HG03066 (cell line): ENCODE measurements around the gene KPNA2.
"Not testable (repeated sequence)": the region's sequence is repeated elsewhere in the genome, so short reads cannot be mapped to it uniquely, and the experiment has no call there.

Experiments used
- ATAC-seq: cut with Tn5 transposase; IDR thresholded peaks from one replicate; pipeline ENCODE4 v1.9.1; 2021; ENCODE audit warnings: low read depth; ENCODE audit not compliant: unreplicated experiment

Gene KPNA2

DNA sequence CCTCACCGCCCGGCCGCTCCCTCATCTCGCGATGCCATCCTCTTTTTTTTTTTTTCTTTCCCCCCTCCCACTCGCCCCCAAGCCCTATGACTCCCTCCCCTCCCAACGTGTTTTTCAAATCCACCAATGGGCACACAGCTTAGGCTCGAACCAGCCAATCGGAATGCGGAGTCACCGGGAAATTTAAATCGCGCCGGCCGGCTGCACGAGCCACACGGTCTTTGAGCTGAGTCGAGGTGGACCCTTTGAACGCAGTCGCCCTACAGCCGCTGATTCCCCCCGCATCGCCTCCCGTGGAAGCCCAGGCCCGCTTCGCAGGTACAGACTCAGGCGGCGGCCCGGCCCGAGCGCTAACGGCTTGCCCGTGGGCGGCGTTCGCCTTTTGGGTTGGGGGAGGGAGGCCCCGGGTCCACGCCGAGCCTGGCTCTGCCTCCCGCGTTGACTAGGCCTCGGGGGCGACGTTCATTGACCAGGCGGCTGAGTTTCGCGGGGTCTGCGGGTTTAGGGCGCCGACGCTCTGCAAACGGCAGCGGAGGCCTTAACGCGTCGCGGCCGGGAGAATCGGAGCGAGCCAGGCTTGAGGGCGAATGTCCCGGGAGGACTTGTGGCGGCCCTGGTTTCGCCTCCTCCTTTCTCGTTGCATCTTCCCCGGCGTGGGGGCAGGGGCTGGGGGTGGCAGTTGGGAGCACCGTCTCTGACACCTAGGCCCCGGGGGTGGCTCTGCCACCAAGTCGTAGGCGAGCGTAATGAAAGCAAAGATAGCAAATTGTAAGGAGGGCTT, at the start of gene KPNA2:
KPNA2 (plus strand) TSS at position 213 of the 781 bp plus-strand sequence. CDS start 1,398 bp downstream, outside the sequence.
- peak; percentile 88 for ATAC-seq

DNA sequence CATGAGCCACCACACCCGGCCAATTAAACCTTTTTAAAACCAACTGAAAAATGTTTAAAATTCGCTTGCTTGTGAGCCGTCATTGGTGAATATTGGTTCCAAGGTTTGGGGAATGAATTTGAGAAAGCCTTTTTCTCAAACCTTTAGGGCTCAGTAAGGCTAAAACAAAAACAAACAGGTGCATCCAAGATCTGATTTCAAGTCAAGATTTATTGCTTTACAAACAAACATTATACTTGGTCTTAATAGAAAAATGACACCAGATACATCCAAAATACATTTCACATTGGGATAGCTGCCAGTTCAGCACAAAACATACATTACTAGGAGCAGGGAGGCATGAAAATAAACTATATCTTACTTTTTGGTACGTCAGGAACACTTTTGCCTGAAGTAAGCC, 44.6 kb upstream of the KPNA2 start:
- no peak for ATAC-seq

DNA sequence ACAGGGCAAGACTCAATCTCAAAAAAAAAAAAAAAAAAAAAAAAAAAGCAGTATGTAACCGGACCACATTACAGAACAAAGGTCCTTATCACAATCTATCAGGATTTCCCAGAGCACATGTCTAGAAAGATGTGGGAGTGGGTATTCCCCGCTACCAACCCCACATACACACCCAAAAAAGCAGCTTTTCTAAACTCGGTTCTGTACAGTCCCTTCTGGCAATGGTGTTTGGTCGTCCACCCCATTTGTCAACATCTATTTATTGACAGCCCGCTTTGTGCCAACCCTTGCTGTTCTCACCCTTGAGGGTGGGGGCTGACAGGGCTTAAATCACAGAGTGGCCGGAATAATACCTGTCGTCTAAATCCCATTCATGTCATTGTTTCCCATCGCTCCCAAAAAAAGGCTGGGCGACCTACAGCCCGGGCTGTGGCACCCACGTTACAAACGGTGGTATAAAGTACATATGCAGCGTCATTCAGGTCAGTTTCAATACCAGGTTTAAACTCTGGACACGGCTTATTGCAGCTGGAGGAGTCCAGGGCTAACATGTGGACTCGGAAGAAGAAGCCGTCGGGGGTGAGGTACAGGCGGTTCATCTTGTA, 42.9 kb upstream of the KPNA2 start:
- no peak for ATAC-seq

DNA sequence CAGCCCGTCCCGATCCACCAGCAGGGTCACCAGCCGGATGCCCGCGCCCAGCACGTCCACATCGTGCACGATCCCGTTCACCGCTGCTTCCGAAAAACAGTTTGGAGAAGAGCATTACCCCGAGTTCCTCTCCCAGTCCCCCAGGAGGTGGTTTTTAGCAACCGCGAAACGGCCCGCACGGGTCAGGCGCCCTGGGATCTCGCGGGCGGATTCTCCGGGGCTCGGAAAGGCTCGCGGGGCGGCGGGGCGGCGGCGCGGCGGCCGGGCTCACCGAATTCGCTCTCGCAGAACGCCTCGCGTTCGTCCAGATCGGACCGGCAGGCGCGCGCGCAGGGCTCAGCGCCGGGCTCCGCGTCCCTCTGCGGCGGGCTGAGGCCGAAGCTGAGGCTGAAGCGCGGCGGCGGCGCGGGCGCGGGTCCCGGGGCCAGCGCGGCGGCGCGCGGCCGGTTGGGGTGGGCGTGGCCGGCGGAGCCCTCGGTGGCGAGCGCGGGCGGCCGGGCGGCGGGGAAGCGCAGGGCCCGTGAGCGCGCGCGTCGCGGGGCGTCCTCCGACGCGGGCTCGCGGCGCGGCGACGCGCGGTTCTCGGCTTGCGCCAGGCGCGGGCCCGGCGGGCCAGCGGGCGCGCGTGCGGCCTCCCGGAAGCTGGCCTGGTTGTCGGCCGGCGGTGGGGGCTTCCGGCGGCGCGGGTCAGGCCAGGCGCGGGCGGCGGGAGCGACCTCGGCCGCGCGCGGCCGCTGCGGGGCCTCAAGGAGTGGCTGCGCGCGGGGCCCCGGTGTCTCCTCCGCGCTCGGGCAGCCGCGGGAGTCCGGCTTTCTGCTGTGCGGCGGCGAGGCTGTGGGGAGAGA, 42.2 kb upstream of the KPNA2 start:
- ATAC-seq = peak; percentile 61

DNA sequence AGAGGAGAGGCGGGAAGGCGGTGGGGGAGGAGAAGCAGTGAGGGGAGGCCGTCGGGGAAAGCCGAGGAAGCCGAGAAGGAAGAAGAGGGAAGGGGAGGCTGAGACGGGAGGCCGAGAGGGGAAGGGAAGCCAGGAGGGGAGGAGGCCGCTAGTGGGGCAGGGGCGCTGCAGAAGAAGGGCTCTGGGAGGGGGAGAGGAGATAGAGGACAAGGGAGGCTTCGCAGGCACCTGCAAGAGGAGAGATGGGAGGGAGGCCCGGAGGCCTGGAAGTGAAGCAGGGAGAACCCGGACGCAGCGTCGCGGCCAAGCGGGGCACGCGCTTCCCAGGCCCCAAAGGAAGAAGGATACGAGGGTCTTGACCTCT, 41.6 kb upstream of the KPNA2 start:
- ATAC-seq = peak; percentile 3

DNA sequence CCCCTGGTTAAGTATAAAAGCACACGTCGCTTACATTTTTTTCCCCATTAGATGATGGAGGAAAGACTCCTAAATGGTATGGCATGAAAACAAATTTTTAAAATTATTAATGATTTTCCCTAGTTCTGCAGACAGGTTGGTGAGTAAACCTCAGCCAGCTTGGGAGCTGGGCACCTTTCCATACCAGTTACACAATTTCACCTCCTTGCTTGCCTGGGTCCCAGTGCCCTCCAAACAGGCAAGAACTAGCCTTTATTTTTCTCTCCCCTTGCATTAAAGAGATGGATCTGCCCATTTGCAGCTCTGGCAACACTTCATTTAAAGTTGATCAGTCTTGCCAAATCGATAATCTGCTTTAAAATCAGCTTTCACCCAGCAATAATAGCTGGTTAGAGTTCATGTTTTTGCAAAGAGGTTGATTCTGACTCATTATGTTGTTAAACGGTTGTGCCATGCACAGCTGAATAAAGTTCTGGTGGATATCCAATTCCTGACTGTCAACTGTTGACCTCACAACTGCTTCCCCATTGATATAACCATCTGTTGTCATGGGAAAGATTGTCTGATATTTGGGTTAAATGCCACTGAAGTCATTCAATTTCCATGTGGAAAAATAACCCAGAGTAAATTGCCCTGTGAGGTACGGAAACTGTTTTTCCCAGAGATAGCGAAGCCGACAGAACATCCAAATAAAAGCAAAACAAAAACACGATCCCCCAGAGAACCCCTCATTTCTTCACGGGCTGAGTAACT, 40.5 kb upstream of the KPNA2 start:
- ATAC-seq = no peak

DNA sequence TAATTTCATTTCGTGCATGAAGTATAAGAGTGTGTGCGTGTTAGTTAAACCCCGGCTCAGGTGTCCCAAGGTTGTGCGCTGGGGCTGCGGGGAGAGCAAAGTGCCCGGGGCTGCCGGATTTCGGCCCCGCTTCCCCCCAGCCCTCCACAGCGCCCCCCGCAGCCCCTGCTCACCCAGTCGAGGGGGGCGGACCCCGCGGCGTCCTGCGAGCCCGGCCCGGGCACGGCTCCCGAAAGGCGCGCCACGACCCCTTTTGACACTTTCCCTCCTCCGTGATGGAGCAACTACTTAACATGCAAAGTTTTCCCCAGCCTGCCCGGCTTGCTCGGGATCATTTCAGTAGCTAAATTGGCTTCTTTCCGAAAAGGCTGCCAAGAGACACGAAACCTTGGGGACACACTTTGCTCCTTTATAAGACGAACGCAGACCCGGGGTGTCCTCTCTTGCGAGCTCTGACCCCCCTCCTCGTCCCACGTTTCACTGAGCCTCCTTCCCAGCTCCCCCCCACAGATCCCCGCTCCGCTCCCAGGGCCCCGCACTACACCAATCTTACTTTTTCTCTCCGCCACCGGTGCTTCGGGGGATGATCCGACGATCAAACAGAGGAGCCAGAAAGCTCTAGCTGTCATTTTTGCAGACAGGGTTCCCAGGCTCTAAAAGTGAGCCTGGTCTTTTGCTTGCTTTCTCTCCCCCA, 39.8 kb upstream of the KPNA2 start:
- ATAC-seq = no peak

DNA sequence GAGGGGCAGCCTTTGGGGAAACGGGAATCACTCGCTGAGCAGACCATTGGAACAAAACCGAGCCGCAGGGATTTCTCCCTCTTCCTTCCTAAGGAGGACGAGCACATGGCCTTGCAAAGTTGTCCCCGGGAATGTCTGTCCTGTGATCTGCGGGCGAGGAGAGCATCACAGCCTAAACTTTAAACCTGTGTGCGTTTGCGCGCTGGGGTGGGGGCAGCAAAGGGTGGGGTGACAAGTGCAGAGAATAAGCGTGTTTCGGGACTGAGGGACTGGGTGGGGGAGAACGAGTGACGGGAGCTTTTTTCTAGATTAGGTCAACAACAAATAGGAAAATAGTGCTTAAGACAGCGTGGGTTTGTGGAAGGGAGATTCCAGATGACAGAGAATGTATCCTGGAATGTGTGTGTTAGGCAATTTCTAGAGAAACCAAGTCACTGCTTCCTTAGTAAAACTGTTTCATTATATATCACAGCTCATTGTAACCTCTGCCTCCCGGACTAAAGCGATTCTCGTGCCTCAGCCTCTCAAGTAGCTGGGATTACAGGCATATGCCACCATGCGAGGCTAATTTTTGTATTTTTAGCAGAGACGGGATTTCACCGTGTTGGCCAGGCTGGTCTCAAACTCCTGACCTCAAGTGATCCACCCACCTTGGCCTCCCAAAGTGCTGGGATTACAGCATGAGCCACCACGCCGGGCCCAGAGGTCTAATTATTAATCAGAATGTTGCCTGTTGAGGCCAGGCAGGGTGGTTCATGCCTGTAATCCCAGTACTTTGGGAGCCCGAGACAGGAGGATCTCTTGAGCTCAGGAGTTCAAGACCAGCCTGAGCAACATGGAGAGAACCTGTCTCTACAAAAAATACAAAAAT, 39.0 kb upstream of the KPNA2 start, which contains the start of gene C17orf58:
C17orf58 (minus strand) TSS at position 169 of the 871 bp plus-strand sequence. CDS start 271 bp downstream, outside the sequence.
- not testable (repeated sequence) for ATAC-seq

DNA sequence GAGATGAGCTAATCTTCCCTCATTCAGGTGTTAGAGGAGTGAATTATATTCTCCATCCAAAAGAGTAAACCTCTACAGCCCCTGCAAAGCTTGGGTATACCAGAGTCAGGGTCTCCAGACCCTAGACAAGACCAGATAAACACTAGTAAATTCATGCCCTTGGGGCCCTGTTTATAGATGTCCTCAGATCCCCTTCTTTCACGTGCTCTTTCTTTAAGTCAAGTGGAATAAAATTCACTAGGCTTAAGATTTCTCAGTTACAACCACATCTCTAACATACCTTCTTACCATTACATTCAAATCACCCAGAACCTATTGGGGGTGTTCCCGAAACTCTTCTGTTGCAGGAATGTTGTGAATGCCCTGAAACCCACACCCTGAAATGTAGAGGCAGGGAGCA, 37.1 kb upstream of the KPNA2 start:
- ATAC-seq = no peak

DNA sequence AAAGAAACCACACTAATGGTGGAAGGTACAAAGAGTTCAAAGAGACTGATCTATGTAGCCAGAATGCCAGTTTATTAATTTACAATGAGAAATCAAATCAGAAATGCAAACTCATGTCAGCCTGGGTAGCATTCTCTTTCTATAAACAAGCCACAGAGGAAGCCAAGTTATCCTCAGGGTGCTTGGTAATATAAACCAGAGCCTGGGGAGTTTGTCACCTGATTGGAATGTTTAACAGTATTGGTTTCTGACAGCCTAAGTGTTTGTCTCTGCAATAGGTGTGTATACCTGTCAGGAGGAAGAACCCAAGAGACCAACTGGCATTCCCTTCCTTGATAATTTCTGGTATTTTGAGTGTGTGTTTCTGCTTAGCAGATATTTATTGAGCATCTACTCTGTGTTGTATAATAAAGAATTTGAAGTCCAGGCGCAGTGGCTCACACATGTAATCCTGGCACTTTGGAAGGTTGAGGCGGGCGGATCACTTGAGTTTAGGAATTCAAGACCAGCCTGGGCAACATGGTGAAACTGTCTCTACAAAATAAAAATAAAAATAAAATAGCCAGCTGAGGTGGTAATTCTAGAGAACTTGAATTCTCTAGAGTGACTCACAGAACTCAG, 36.1 kb upstream of the KPNA2 start:
- no peak for ATAC-seq

DNA sequence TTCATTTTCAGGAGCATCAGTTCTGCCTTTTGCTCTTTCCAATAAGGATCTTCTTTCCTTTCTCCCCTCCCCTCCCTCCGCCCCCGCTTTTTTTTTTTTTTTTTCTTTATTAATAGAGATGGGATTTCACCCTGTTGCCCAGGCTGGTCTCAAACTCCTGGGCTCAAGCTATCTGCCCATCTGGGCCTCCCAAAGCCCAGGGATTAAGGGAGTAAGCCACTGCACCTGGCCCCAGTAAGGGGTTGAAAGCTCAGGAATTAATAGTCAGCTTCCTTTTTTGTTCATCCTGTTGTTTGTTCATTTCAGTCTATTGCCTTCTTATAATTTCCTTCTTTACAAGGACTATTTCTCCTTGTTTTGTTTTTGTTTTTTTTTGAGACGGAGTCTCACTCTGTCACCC, 31.3 kb upstream of the KPNA2 start:
- ATAC-seq = no peak

DNA sequence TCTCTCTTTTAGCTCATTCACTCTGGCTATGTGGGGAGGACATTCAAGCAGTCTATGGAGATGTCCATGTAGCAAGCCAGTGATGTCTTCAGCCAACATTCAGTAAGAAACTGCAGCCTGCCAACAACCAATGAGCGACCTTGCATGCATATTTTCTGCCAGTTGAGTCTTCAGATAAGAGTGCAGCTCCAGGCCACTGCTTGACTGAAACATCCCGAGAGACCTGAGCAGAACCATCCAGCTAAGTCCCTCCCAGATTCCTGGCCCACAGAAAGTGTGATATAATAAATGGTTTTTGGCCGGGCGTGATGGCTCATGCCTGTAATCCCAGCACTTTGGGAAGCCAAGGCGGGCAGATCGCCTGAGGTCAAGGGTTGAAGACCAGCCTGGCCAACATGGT, 28.7 kb upstream of the KPNA2 start:
- ATAC-seq = no peak

DNA sequence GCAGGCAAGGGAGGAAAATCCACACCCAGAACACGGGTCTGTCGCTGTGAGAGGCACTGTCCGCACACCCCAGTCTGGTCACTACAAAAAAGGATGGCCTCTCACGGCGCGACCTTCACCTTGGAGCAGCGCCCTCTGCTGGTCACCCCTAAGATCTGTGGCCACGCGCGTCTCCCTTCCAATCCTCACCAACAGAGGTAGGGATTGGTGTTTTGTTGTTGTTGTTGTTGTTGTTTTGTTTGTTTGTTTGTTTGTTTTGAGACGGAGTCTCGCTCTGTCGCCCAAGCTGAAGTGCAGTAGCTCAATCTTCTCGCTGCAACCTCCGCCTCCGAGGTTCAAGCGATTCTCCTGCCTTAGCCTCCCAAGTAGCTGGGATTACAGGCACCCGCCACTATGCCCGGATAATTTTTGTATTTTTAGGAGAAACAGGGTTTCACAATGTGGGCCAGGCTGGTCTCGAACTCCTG, 24.3 kb upstream of the KPNA2 start:
- ATAC-seq = no peak

DNA sequence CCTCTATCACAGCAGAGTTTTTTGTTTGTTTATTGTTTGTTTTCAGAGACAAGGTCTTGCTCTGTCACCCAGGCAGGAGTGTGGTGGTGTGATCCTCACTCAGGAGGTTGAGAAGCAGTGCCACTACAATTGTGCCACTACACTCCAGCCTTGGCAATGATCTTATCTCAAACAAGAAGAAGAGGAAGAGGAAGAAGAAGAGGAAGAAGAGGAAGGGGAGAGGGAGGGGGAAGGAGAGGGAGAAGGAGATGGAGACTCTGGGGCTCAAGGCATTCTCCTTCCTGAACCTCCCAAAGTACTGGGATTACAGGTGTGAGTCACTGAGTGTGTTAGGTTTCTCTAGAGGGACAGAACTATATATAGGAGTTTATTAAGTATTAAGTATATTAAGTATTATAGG, 22.1 kb upstream of the KPNA2 start:
- no peak for ATAC-seq

DNA sequence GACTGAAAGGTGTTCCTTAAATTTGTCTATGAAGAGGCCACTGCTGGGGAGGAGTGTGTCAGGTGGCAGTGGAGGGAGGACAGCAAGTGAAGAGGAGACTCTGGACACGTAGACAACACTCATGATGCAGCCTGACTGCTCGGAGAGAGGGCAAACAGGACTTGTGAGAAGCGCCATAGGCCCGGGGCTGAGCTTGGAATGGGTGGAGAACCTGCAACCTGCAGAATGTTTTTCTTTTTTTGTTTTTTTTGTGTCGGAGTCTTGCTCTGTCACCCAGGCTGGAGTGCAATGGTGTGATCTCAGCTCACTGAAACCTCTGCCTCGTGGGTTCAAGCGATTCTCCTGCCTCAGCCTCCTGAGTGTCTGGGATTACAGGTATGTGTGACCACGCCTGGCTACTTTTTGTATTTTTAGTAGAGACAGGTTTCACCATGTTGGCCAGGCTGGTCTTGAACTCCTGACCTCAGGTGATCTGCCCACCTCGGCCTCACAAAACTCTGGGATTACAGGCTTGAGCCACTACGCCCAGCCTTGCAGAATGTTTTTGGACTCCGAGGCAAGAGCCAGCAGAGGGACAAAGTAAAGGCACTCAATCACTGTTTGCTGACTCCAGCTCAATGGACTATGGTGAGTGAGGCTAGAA, 20.3 kb upstream of the KPNA2 start:
- ATAC-seq = no peak

DNA sequence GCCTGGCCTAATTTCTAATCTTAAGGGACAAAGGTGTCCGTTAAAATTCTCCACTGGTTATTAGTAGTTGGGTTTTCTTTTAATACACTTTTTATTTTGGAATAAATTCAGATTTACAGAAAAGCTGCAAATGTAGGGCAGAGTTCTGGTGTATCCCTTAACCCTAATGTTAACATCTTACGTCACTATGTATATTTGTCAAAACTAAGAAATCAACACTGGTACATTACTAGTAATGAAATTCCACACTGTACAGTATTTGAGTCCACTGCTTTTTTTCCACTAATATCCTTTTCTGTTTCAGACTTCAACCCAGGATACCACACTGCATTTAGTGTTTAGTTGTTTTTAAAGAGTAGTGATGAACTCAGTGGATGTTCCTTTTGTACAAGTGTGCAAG, 18.7 kb upstream of the KPNA2 start:
- ATAC-seq = no peak

DNA sequence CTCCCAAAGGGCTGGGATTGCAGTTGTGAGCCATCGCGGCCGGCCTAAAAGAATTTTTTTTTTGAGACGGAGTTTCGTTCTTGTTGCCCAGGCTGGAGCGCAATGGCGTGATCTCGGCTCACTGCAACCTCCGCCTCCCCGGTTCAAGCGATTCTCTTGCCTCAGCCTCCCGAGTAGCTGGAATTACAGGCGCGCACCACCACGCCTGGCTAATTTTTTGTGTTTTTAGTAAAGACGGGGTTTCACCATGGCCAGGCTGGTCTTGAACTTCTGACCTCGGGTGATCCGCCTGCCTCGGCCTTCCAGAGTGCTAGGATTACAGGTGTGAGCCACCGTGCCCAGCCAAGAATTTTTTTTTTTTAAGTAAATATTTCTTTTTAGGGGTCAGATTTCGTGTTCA, 17.0 kb upstream of the KPNA2 start:
- not testable (repeated sequence) for ATAC-seq

DNA sequence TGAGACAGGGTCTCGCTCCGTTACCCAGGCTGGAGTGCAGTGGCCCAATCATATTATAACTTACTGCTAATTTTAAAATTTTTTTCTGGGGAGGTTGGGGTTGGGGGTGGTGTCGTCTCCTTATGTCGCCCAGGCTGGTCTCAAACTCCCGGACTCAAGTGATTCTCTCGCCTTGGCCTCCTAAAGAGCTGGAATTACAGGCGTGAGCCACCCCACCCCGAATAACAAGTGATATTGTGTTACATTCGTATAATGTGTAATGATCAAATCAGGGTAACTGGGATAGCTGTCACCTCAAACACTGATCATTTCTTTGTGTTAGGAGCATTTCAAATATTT, 16.2 kb upstream of the KPNA2 start:
- ATAC-seq = no peak
